T-cell (primary cell): ENCODE measurements around the gene CLCF1. TPM values are rescaled to one million over a fixed set of nuclear protein-coding genes. Genes with fewer than 3 reads are reported as not detected.
A peak's percentile ranks its signal among the peaks of the same experiment; 100 is the strongest.

Experiments used
- ATAC-seq, 4 experiments: fragments of 200-7000 bp in 3 of 4; fragments of 150-1000 bp in 1 of 4; cut with Tn5 transposase; replicated peaks in 1 of 4; 1 replicate in 3 of 4; 2 replicates in 1 of 4; pipeline ENCODE4 v1.10.0; 2021; ENCODE audit warnings: moderate library complexity in 3 of 4, mild to moderate bottlenecking in 2 of 4, moderate number of reproducible peaks in 1 of 4
- CTCF ChIA-PET, 2 donors: fragments of 300-600 bp; sonication (Branson Sonifier 250); formaldehyde crosslinking; loops; one replicate each; lab custom pipeline; 2022; ENCODE audit warnings: antibody characterized with exemption in 2 of 2; lab: Charles Lee
- POLR2A ChIA-PET, 2 donors: fragments of 300-600 bp; sonication (Branson Sonifier 250); formaldehyde crosslinking; loops; one replicate each; lab custom pipeline; 2022; ENCODE audit warnings: antibody characterized with exemption in 2 of 2; lab: Charles Lee
- DNase-seq, 35 experiments: peaks; one replicate each; pipeline versions ENCODE4 v3.0.0 to v3.0.0-alpha.2; 2013 to 2023
- H3K27ac ChIP-seq: one replicate; pipeline ENCODE4 v1.5.1; 2013; ENCODE audit warnings: low read length
- H3K27me3 ChIP-seq, 2 experiments: replicated peaks in 1 of 2; 1 replicate in 1 of 2; 2 replicates in 1 of 2; pipeline versions ENCODE4 v1.6.1 to v1.7.0; 2013; ENCODE audit warnings: low read length in 1 of 2, mixed read lengths in 1 of 2; ENCODE audit not compliant: control insufficient read depth in 2 of 2, insufficient read depth in 2 of 2; ENCODE audit errors: extremely low read depth in 1 of 2
- H3K36me3 ChIP-seq, 2 donors: 1 replicate in 1 of 2; 2 replicates in 1 of 2; pipeline versions ENCODE4 v1.6.1 to v1.7.0; 2013; ENCODE audit warnings: low read length in 1 of 2; ENCODE audit not compliant: control insufficient read depth in 2 of 2, insufficient read depth in 1 of 2; ENCODE audit errors: extremely low read depth in 1 of 2
- H3K4me1 ChIP-seq, 2 experiments: 1 replicate in 1 of 2; 2 replicates in 1 of 2; pipeline versions ENCODE4 v1.6.1 to v1.7.0; 2013; ENCODE audit warnings: low read length in 2 of 2, mixed read lengths in 1 of 2; ENCODE audit not compliant: insufficient read depth in 2 of 2, control insufficient read depth in 1 of 2; ENCODE audit errors: extremely low read depth in 1 of 2
- H3K4me3 ChIP-seq, 2 donors: 1 replicate in 1 of 2; 2 replicates in 1 of 2; pipeline versions ENCODE4 v1.5.1 to v1.7.0; 2013; ENCODE audit warnings: mild to moderate bottlenecking in 2 of 2, low read length in 1 of 2, moderate library complexity in 1 of 2; ENCODE audit not compliant: control insufficient read depth in 1 of 2; ENCODE audit errors: extremely low read depth in 1 of 2
- H3K9me3 ChIP-seq: 2 replicates; pipeline ENCODE4 v1.7.0; 2013
- H3K27ac Mint-ChIP-seq, 2 donors: one replicate each; pipeline ENCODE4 v1.8.0; 2020 to 2021; ENCODE audit warnings: mild to moderate bottlenecking in 2 of 2, mixed read lengths in 2 of 2
- H3K27me3 Mint-ChIP-seq, 2 donors: one replicate each; pipeline ENCODE4 v1.8.0; 2021 to 2022; ENCODE audit warnings: mixed read lengths in 2 of 2
- H3K36me3 Mint-ChIP-seq: one replicate; pipeline ENCODE4 v1.8.0; 2021; ENCODE audit warnings: mixed read lengths
- H3K4me1 Mint-ChIP-seq, 3 donors: one replicate each; pipeline ENCODE4 v1.8.0; 2020 to 2022; ENCODE audit warnings: mixed read lengths in 3 of 3, mild to moderate bottlenecking in 1 of 3
- H3K4me3 Mint-ChIP-seq, 3 donors: one replicate each; pipeline ENCODE4 v1.8.0; 2020 to 2022; ENCODE audit warnings: mild to moderate bottlenecking in 3 of 3, mixed read lengths in 3 of 3, moderate library complexity in 3 of 3
- H3K9me3 Mint-ChIP-seq, 3 donors: one replicate each; pipeline ENCODE4 v1.8.0; 2020 to 2022; ENCODE audit warnings: mixed read lengths in 3 of 3
- WGBS: methylation state at CpG from one replicate; pipeline ENCODE4 v1.1.5; 2013; ENCODE audit warnings: missing lambda C conversion rate; ENCODE audit not compliant: insufficient coverage; 5-methylcytosine and 5-hydroxymethylcytosine counted together
- total RNA-seq, 35 experiments: library from RNA in 6 of 35; stranded (reverse) in 6 of 35; fragments of 120-200 nt in 1 of 35; gene quantifications; one replicate each; pipeline versions ENCODE4 v1.2.1 to v1.2.4 and lab custom pipeline; 2013 to 2026

Gene CLCF1
- total RNA-seq, 5 donors from 2014 or later (not counting 1 experiment from before 2014, with no cell fraction given) = 2.2 to 8.5 (median 4.1) TPM

DNA sequence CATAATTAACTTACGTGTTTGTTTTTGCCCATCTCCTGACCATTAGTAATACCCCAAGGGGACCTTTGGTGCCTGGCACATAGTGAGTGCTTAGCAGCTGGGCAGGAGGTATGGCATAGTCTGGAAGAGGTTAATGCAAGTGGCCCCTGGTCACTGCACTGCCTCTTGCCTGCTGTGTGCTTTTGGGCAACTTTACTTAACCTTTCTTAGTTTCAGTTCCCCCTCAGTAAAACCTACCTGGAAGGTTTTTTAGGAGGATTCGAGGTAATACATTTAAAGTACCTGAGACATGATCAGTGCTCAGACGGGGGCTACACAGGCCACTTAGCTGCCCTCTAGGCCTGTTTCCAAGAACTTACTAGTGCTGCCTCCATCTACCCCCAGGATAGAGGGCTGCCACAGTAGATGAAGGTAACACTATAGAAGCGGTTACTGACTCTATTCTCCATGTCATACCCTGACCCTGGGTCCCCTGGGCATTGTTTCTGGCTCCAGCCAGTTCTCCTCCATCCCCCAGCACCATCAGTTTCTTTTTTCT is 23.4 kb downstream of the CLCF1 start:
- Histone ChIP-seq H3K27ac (no peak overlapping the region), H3K9me3 (no peaks in the 10 kb centered on the region), H3K4me3 (no peak overlapping the region), H3K36me3 (peaks cover 3 to 7% of the 10 kb centered on the region in 2 donors), H3K27me3 (no peaks in the 10 kb centered on the region), H3K4me1 (peaks cover 32 to 65% of the 10 kb centered on the region in 2 experiments)
- no peak for ATAC-seq
- H3K4me1 Mint-ChIP-seq = peaks cover 63 to 78% (median 72%) of the 10 kb centered on the region in 3 donors
- no peaks in the 10 kb centered on the region for H3K27me3 Mint-ChIP-seq
- CTCF ChIA-PET = interaction anchor here (0.6 to 1.4 kb wide), 6 partner anchors 15 to 554 kb away, joined by 3 to 4 read pairs (median 3); partner anchors contain the start of gene PPP1CA (in 1 of the 2)
- no peaks in the 10 kb centered on the region for H3K9me3 Mint-ChIP-seq
- H3K27ac Mint-ChIP-seq = peak overlapping the region; percentile 27 to 82
- WGBS = no CpG with 5 or more reads among the region's 4 CpGs
- no peaks in the 10 kb centered on the region for H3K36me3 Mint-ChIP-seq
- POLR2A ChIA-PET = no interaction called here
- no peak overlapping the region for H3K4me3 Mint-ChIP-seq
- no peak for DNase-seq

DNA sequence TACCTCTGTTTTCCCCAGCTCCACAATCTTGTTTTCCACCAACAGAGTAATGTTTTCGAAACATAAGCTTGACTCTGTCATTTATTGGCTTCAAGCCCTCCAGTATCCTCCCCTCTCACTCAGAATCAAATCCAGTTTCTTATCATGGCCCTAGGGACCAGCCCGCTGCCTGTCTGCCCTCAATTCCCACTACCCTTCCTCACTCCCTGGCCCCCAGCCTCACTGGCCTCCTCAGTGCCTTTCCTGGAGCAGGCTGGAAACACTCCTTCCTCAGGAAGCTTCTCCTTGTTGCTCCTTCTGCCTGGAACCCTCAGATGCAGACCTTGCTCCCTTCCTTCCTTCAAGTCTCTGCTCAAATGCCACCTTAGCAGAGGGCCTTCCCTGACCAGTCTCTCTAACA is 23.9 kb downstream of the CLCF1 start:
- H3K4me1 Mint-ChIP-seq = peaks cover 69 to 78% (median 72%) of the 10 kb centered on the region in 3 donors
- H3K4me3 Mint-ChIP-seq = no peak overlapping the region
- H3K27ac Mint-ChIP-seq = peak overlapping the region; percentile 27 to 82
- H3K36me3 ChIP-seq = peaks cover 3 to 7% of the 10 kb centered on the region in 2 donors
- WGBS = 88% methylated on average over 2 of the region's 2 CpGs
- H3K27me3 Mint-ChIP-seq = no peaks in the 10 kb centered on the region
- H3K4me1 ChIP-seq = peaks cover 34 to 65% of the 10 kb centered on the region in 2 experiments
- no peaks in the 10 kb centered on the region for H3K36me3 Mint-ChIP-seq
- CTCF ChIA-PET = interaction anchor here (0.6 to 1.4 kb wide), 4 partner anchors 21 to 554 kb away, joined by 3 to 4 read pairs (median 3); partner anchors contain the start of gene PPP1CA (in 1 of the 2)
- no peak for ATAC-seq
- no peak overlapping the region for H3K27ac ChIP-seq
- H3K9me3 ChIP-seq = no peaks in the 10 kb centered on the region
- POLR2A ChIA-PET = no interaction called here
- no peak for DNase-seq
- H3K27me3 ChIP-seq = no peaks in the 10 kb centered on the region
- H3K9me3 Mint-ChIP-seq = no peaks in the 10 kb centered on the region
- H3K4me3 ChIP-seq = no peak overlapping the region

DNA sequence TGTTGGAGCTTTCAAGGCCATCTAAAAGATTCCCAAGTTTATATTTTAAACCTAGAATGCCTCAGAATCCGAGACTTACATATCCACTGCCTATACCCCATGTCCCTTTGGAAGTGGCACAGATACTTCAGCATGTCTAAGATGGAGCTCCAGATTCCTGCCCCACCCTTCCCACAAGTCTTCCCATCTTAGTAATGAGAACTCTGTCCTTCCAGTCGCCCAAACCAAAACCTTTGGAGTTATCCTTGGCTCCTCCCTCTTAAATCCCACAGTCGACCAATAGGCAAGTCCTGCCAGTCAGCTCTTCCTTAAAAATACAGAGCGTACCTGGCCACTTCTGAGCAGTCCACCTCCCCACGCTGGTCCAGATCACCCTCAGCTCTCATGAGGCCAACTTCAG is 24.4 kb downstream of the CLCF1 start:
- CTCF ChIA-PET = interaction anchor here (0.5 to 1.4 kb wide), 5 partner anchors 21 to 553 kb away, joined by 3 to 4 read pairs (median 3); partner anchors contain the start of gene PPP1CA (in 1 of the 2)
- H3K27ac ChIP-seq = no peak overlapping the region
- Mint-ChIP-seq H3K4me3 (no peak overlapping the region), H3K27me3 (no peaks in the 10 kb centered on the region), H3K36me3 (no peaks in the 10 kb centered on the region), H3K9me3 (no peaks in the 10 kb centered on the region), H3K4me1 (peaks cover 69 to 78% (median 72%) of the 10 kb centered on the region in 3 donors), H3K27ac (peak overlapping the region; percentile 27 to 82)
- no peaks in the 10 kb centered on the region for H3K27me3 ChIP-seq
- H3K36me3 ChIP-seq = peaks cover 3 to 7% of the 10 kb centered on the region in 2 donors
- ATAC-seq = no peak
- WGBS = 82% methylated on average over 5 of the region's 5 CpGs
- no peaks in the 10 kb centered on the region for H3K9me3 ChIP-seq
- peaks cover 34 to 65% of the 10 kb centered on the region in 2 experiments for H3K4me1 ChIP-seq
- POLR2A ChIA-PET = interaction anchor here in 1 of 2 donors (0.6 kb wide), 1 partner anchor 21 kb away, joined by 17 read pairs; no protein-coding TSS in a partner anchor
- H3K4me3 ChIP-seq = no peak overlapping the region
- no peak for DNase-seq

DNA sequence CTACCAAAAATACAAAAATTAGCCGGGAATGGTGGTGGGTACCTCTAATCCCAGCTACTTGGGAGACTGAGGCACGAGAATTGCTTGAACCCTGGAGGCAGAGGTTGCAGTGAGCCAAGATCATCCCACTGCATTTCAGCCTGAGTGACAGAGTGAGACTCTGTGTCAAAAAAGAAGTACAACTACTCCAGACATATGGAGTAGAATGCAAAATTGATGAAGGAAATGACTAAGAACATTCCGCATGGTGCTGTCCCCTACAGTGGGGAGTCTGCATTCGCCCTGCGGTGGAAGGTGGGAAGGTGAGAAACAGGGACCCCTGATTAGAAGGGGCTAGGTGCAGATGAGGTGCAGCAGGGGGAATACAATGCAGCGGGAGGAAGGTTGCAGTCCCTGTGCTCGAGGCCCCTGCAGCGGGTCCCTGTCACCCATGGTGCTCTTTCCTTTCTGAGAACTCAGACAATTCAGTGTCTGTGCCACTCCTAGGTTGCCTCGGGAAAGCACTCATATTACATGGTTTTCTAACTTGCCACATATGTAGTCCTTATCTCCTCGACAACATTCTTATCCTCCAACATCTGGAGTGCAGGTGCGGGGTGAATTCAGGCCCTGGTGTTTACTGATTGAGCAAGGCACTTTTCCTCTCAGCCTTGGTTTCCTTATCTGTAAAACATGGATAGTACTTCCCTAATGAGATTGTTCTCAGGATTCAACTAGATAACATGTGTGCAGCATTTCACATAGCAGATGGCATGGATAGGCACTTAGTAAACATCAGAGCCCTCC is 25.2 kb downstream of the CLCF1 start:
- H3K36me3 Mint-ChIP-seq = no peaks in the 10 kb centered on the region
- peak overlapping the region; percentile 27 to 82 for H3K27ac Mint-ChIP-seq
- peaks cover 67 to 74% (median 71%) of the 10 kb centered on the region in 3 donors for H3K4me1 Mint-ChIP-seq
- H3K27me3 Mint-ChIP-seq = no peaks in the 10 kb centered on the region
- H3K36me3 ChIP-seq = peaks cover 3 to 7% of the 10 kb centered on the region in 2 donors
- CTCF ChIA-PET = interaction anchor here in 1 of 2 donors (0.5 to 1.3 kb wide), 2 partner anchors 54 to 122 kb away, joined by 4 read pairs; partner anchors contain the start of gene PPP1CA
- H3K27ac ChIP-seq = no peak overlapping the region
- H3K27me3 ChIP-seq = no peaks in the 10 kb centered on the region
- no peaks in the 10 kb centered on the region for H3K9me3 ChIP-seq
- ATAC-seq (no peak), DNase-seq (no peak)
- 72% methylated on average over 4 of the region's 11 CpGs for WGBS
- peaks cover 34 to 66% of the 10 kb centered on the region in 2 experiments for H3K4me1 ChIP-seq
- no peak overlapping the region for H3K4me3 Mint-ChIP-seq
- H3K4me3 ChIP-seq = no peak overlapping the region
- POLR2A ChIA-PET = interaction anchor here in 1 of 2 donors (0.6 kb wide), 1 partner anchor 22 kb away, joined by 17 read pairs; no protein-coding TSS in a partner anchor
- H3K9me3 Mint-ChIP-seq = no peaks in the 10 kb centered on the region

DNA sequence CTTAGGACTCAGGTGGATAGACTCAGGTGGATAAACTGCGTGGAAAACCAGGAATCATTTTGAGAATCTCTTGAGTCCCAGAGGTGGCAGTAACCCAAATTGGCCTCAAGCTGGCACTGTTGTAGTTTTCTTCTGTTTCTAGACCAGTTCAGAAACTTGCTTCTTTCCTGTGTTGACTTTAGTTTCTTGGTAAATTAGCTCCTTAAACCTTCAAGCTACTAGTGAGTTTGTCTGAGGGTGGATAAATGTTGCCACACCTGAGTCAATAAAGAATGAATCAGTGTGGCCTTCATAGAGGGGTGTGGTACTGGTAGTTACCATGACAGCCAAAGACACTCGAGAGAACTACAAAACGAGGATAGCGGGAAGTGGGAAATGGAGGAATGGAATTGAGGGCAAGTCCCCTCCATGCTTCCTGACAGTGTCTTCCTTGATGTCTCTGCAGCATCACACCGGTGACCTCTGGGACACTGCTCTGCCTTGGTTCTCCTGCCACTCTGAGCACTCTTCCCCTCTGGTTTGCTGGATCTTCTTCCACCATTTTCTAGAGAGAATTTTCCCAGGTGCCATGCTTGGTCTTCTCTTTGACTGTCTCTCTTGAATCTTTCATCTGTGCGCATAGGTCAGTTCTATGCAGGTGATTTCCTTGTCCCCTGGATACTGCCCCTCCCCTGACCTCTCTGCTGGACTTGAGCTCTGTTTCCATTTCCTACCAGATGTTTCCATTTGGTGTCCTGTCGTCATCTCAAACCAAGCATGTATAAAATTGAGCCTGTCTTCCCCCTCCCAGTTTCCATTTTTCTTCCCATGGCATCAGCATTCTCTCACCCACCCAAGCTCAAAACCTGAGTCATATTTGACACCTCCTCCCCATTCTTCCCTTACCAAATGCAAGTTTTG is 27.2 kb downstream of the CLCF1 start:
- POLR2A ChIA-PET = interaction anchor here in 1 of 2 donors (0.6 kb wide), 1 partner anchor 8 kb away, joined by 3 read pairs; no protein-coding TSS in a partner anchor

More for the DNA sequence above, 27.2 kb downstream of the CLCF1 start:
- no peaks in the 10 kb centered on the region for H3K27me3 Mint-ChIP-seq
- DNase-seq (peak in 2 of 35 experiments; percentile 39 to 60), ATAC-seq (peak; percentile 56 to 70 (median 62))
- peaks cover 53 to 59% (median 54%) of the 10 kb centered on the region in 3 donors for H3K4me1 Mint-ChIP-seq
- H3K4me3 Mint-ChIP-seq = peak overlapping the region in 1 of 3 donors; percentile 67
- Histone ChIP-seq H3K36me3 (peaks cover 3% of the 10 kb centered on the region in 2 donors), H3K27me3 (no peaks in the 10 kb centered on the region), H3K27ac (no peak overlapping the region), H3K4me3 (no peak overlapping the region), H3K4me1 (peaks cover 22 to 46% of the 10 kb centered on the region in 2 experiments), H3K9me3 (no peaks in the 10 kb centered on the region)
- H3K36me3 Mint-ChIP-seq = no peaks in the 10 kb centered on the region
- H3K27ac Mint-ChIP-seq = peak overlapping the region; percentile 96 to 98
- no peaks in the 10 kb centered on the region for H3K9me3 Mint-ChIP-seq
- WGBS = 82% methylated on average over 7 of the region's 7 CpGs
- CTCF ChIA-PET = interaction anchor here (0.5 to 2.7 kb wide), 11 partner anchors 8 to 165 kb away, joined by 3 to 26 read pairs (median 4); no protein-coding TSS in a partner anchor
